ENCODE measurements around the gene STAT1. TPM values are rescaled to one million over a fixed set of nuclear protein-coding genes. Genes with fewer than 3 reads are reported as not detected.

The STAT1 gene
- 100 to 1,000 TPM; 472 to 473 TPM for total RNA-seq

GRCh38 chr2:191013932-191014652 lies at the start of gene STAT1:
TSS of gene STAT1 (minus strand) at chr2:191014171. CDS start at chr2:191010003, 4,168 bp downstream.
- no peaks in the 10 kb centered on the region for H3K27me3 Mint-ChIP-seq (ENCODE audit: low read depth)
- peaks cover 8% of the 10 kb centered on the region for H3K9me3 Mint-ChIP-seq (ENCODE audit: insufficient read depth)
- ChIA-PET CTCF (interaction anchor here (0.7 to 1.8 kb wide), 10 partner anchors 8 to 144 kb away, joined by 3 to 9 read pairs (median 4); no protein-coding TSS in a partner anchor), POLR2A (interaction anchor here (0.6 to 6.6 kb wide), 28 partner anchors 9 to 664 kb away, joined by 3 to 295 read pairs (median 4); partner anchors contain the start of genes GLS, NABP1 and STAT4)
- ATAC-seq (peak; percentile 85), DNase-seq (peak; percentile 96)
- peaks cover 38% of the 10 kb centered on the region for H3K4me1 Mint-ChIP-seq (ENCODE audit: low read depth)
- peaks cover 21% of the 10 kb centered on the region for H3K36me3 Mint-ChIP-seq (ENCODE audit: low read depth)
- H3K27ac Mint-ChIP-seq, result no peak within 1 kb of the TSS
- no peak within 1 kb of the TSS for H3K4me3 Mint-ChIP-seq

GRCh38 chr2:191063584-191063983 lies 49.6 kb upstream of the STAT1 start:
- Mint-ChIP-seq H3K36me3 (ENCODE audit: low read depth) (peaks cover 86% of the 10 kb centered on the region), H3K27ac (peak overlapping the region; percentile 78), H3K9me3 (ENCODE audit: insufficient read depth) (no peaks in the 10 kb centered on the region), H3K27me3 (ENCODE audit: low read depth) (no peaks in the 10 kb centered on the region), H3K4me1 (ENCODE audit: low read depth) (peaks cover 66% of the 10 kb centered on the region), H3K4me3 (peak overlapping the region; percentile 65)
- CTCF ChIA-PET, result interaction anchor here (1.8 to 23.8 kb wide), 5 partner anchors 7 to 94 kb away, joined by 5 to 1116 read pairs (median 12); partner anchors contain the start of gene STAT4
- DNase-seq (no peak), ATAC-seq (no peak)
- POLR2A ChIA-PET, result interaction anchor here (0.6 to 7.7 kb wide), 10 partner anchors 41 to 614 kb away, joined by 4 to 165 read pairs (median 16); partner anchors contain the start of genes NABP1, STAT1 and STAT4

- peak; percentile 65 for DNase-seq
- POLR2A ChIA-PET, result interaction anchor here (0.6 to 7.7 kb wide), 16 partner anchors 8 to 616 kb away, joined by 3 to 165 read pairs (median 7); partner anchors contain the start of genes NABP1, STAT1 and STAT4
- no peaks in the 10 kb centered on the region for H3K9me3 Mint-ChIP-seq (ENCODE audit: insufficient read depth)
- peaks cover 79% of the 10 kb centered on the region for H3K36me3 Mint-ChIP-seq (ENCODE audit: low read depth)
- H3K4me3 Mint-ChIP-seq, result peak overlapping the region; percentile 60
- CTCF ChIA-PET, result interaction anchor here (0.8 to 23.8 kb wide), 7 partner anchors 9 to 97 kb away, joined by 3 to 1116 read pairs (median 5); partner anchors contain the start of gene STAT4
- H3K4me1 Mint-ChIP-seq (ENCODE audit: low read depth), result peaks cover 63% of the 10 kb centered on the region
- ATAC-seq, result peak; percentile 45
- H3K27ac Mint-ChIP-seq, result peak overlapping the region; percentile 92
- H3K27me3 Mint-ChIP-seq (ENCODE audit: low read depth), result no peaks in the 10 kb centered on the region
Measured at GRCh38 chr2:191061381-191061980, 47.5 kb upstream of the STAT1 start.

- peaks cover 72% of the 10 kb centered on the region for H3K36me3 Mint-ChIP-seq (ENCODE audit: low read depth)
- H3K4me3 Mint-ChIP-seq, result no peak overlapping the region
- H3K27ac Mint-ChIP-seq, result peak overlapping the region; percentile 14
- POLR2A ChIA-PET, result interaction anchor here (0.9 kb wide), 1 partner anchor 620 kb away, joined by 3 read pairs; no protein-coding TSS in a partner anchor
- DNase-seq, result no peak
- peaks cover 69% of the 10 kb centered on the region for H3K4me1 Mint-ChIP-seq (ENCODE audit: low read depth)
- ATAC-seq, result no peak
- CTCF ChIA-PET, result interaction anchor here (0.7 to 23.8 kb wide), 5 partner anchors 9 to 99 kb away, joined by 3 to 1116 read pairs (median 3); partner anchors contain the start of gene STAT4
- no peaks in the 10 kb centered on the region for H3K9me3 Mint-ChIP-seq (ENCODE audit: insufficient read depth)
- no peaks in the 10 kb centered on the region for H3K27me3 Mint-ChIP-seq (ENCODE audit: low read depth)
Measured at GRCh38 chr2:191059308-191059707, 45.3 kb upstream of the STAT1 start.

- Mint-ChIP-seq H3K27ac (peak overlapping the region; percentile 87), H3K27me3 (ENCODE audit: low read depth) (no peaks in the 10 kb centered on the region), H3K4me1 (ENCODE audit: low read depth) (peaks cover 42% of the 10 kb centered on the region), H3K9me3 (ENCODE audit: insufficient read depth) (no peaks in the 10 kb centered on the region), H3K4me3 (peak overlapping the region; percentile 60), H3K36me3 (ENCODE audit: low read depth) (peaks cover 47% of the 10 kb centered on the region)
- peak; percentile 87 for ATAC-seq
- DNase-seq, result peak; percentile 54
- ChIA-PET CTCF (interaction anchor here (0.7 to 23.8 kb wide), 7 partner anchors 15 to 328 kb away, joined by 3 to 1116 read pairs (median 3); partner anchors contain the start of gene STAT4), POLR2A (interaction anchor here (0.6 to 1.5 kb wide), 4 partner anchors 9 to 94 kb away, joined by 3 to 8 read pairs (median 5); partner anchors contain the start of gene STAT4)
Measured at GRCh38 chr2:191056228-191056627, 42.3 kb upstream of the STAT1 start.

- ChIA-PET POLR2A (interaction anchor here (1.1 to 4.0 kb wide), 3 partner anchors 13 to 102 kb away, joined by 3 to 27 read pairs (median 23); partner anchors contain the start of gene STAT4), CTCF (interaction anchor here (0.8 to 23.8 kb wide), 30 partner anchors 11 to 469 kb away, joined by 3 to 1116 read pairs (median 6); partner anchors contain the start of gene STAT4)
- Mint-ChIP-seq H3K4me1 (ENCODE audit: low read depth) (peaks cover 30% of the 10 kb centered on the region), H3K27me3 (ENCODE audit: low read depth) (no peaks in the 10 kb centered on the region), H3K4me3 (no peak overlapping the region), H3K9me3 (ENCODE audit: insufficient read depth) (no peaks in the 10 kb centered on the region), H3K27ac (peak overlapping the region; percentile 3), H3K36me3 (ENCODE audit: low read depth) (peaks cover 35% of the 10 kb centered on the region)
- ATAC-seq, result no peak
- no peak for DNase-seq
Measured at GRCh38 chr2:191053256-191053655, 39.3 kb upstream of the STAT1 start.

GRCh38 chr2:191051825-191052778 lies 38.1 kb upstream of the STAT1 start:
- Mint-ChIP-seq H3K4me1 (ENCODE audit: low read depth) (peaks cover 23% of the 10 kb centered on the region), H3K27ac (no peak overlapping the region), H3K27me3 (ENCODE audit: low read depth) (no peaks in the 10 kb centered on the region), H3K4me3 (no peak overlapping the region), H3K9me3 (ENCODE audit: insufficient read depth) (no peaks in the 10 kb centered on the region), H3K36me3 (ENCODE audit: low read depth) (peaks cover 37% of the 10 kb centered on the region)
- ChIA-PET CTCF (interaction anchor here (0.5 to 23.8 kb wide), 52 partner anchors 12 to 470 kb away, joined by 3 to 1116 read pairs (median 4); partner anchors contain the start of genes MYO1B and STAT4), POLR2A (interaction anchor here (0.8 to 4.0 kb wide), 11 partner anchors 10 to 104 kb away, joined by 3 to 27 read pairs (median 3); partner anchors contain the start of genes STAT1 and STAT4)
- peak; percentile 43 for DNase-seq
- ATAC-seq, result peak; percentile 46

GRCh38 chr2:191051177-191051576 lies 37.2 kb upstream of the STAT1 start:
- Mint-ChIP-seq H3K27ac (no peak overlapping the region), H3K27me3 (ENCODE audit: low read depth) (no peaks in the 10 kb centered on the region), H3K9me3 (ENCODE audit: insufficient read depth) (no peaks in the 10 kb centered on the region), H3K4me1 (ENCODE audit: low read depth) (peaks cover 17% of the 10 kb centered on the region), H3K4me3 (no peak overlapping the region), H3K36me3 (ENCODE audit: low read depth) (peaks cover 38% of the 10 kb centered on the region)
- DNase-seq, result no peak
- ChIA-PET POLR2A (interaction anchor here (0.8 to 4.0 kb wide), 7 partner anchors 11 to 104 kb away, joined by 3 to 27 read pairs (median 11); partner anchors contain the start of gene STAT4), CTCF (interaction anchor here (0.7 to 23.8 kb wide), 21 partner anchors 13 to 471 kb away, joined by 3 to 1116 read pairs (median 7); partner anchors contain the start of gene STAT4)
- no peak for ATAC-seq

- Mint-ChIP-seq H3K36me3 (ENCODE audit: low read depth) (peaks cover 38% of the 10 kb centered on the region), H3K9me3 (ENCODE audit: insufficient read depth) (no peaks in the 10 kb centered on the region)
- POLR2A ChIA-PET, result interaction anchor here (0.6 to 4.0 kb wide), 6 partner anchors 11 to 120 kb away, joined by 3 to 27 read pairs (median 12); partner anchors contain the start of gene STAT4
Measured at GRCh38 chr2:191050640-191050987, 36.6 kb upstream of the STAT1 start.

More at GRCh38 chr2:191050640-191050987, 36.6 kb upstream of the STAT1 start:
- Mint-ChIP-seq H3K4me3 (no peak overlapping the region), H3K27me3 (ENCODE audit: low read depth) (no peaks in the 10 kb centered on the region), H3K27ac (peak overlapping the region; percentile 63), H3K4me1 (ENCODE audit: low read depth) (peaks cover 13% of the 10 kb centered on the region)
- CTCF ChIA-PET, result interaction anchor here (1.3 to 23.8 kb wide), 8 partner anchors 12 to 156 kb away, joined by 3 to 1116 read pairs (median 20); partner anchors contain the start of gene STAT4
- ATAC-seq, result no peak
- DNase-seq, result no peak
